Left lung (tissue), 10 donors: ENCODE measurements around the gene MYLK3. TPM values are rescaled to one million over a fixed set of nuclear protein-coding genes. Genes with fewer than 3 reads are reported as not detected.

Experiments
- ATAC-seq: fragments of 200-7000 bp; cut with Tn5 transposase; one replicate; pipeline ENCODE4 v1.9.1; 2020; ENCODE audit warnings: moderate library complexity
- DNase-seq, 4 donors: peaks; one replicate each; pipeline ENCODE4 v3.0.0-alpha.2; 2013 to 2020
- H3K27ac ChIP-seq, 2 donors: fragments of 200-600 bp; sonication (generic) in 1 of 2; one replicate each; pipeline versions ENCODE4 v1.5.0 to v1.8.0; 2020 to 2021
- H3K27me3 ChIP-seq, 2 donors: fragments of 200-600 bp; sonication (generic) in 1 of 2; one replicate each; pipeline versions ENCODE4 v1.5.0 to v1.8.0; 2020 to 2021
- H3K36me3 ChIP-seq, 2 donors: fragments of 200-600 bp; sonication (generic) in 1 of 2; one replicate each; pipeline versions ENCODE4 v1.5.0 to v1.8.0; 2020 to 2021
- H3K4me1 ChIP-seq, 2 donors: fragments of 200-600 bp; one replicate each; pipeline ENCODE4 v1.8.0; 2021
- H3K4me3 ChIP-seq, 2 donors: fragments of 200-600 bp; sonication (generic) in 1 of 2; one replicate each; pipeline versions ENCODE4 v1.5.0 to v1.8.0; 2020 to 2021; ENCODE audit warnings: mild to moderate bottlenecking in 1 of 2
- H3K9me3 ChIP-seq, 2 donors: fragments of 200-600 bp; sonication (generic) in 1 of 2; one replicate each; pipeline versions ENCODE4 v1.5.0 to v1.8.0; 2020 to 2021
- intact Hi-C, 2 donors: fragments of 100-400 bp; cut with DNase I; formaldehyde crosslinking; loops; one replicate each; pipeline versions ENCODE4 v1.11.2 to v1.14.2; 2022
- polyA plus RNA-seq, 6 donors: library from polyadenylated mRNA; unstranded; fragments of 120-200 nt; gene quantifications; one replicate each; pipeline ENCODE4 v1.2.1, GENCODE V29; 2013; ENCODE audit not compliant: insufficient read length in 6 of 6
- total RNA-seq, 2 donors: library from RNA; stranded (reverse); fragmentation: NEBNext Ultra II Directional; extraction: Animal tissue kit (Norgen Biotek cat#: 25700); gene quantifications; one replicate each; pipeline ENCODE4 v1.2.1, GENCODE V29; 2021
- TF ChIP-seq, protein P1 (sequence below), 2 donors: fragments of 200-600 bp; sonication (generic) in 1 of 2; IDR thresholded peaks; one replicate each; pipeline versions ENCODE4 v1.5.0 to v1.8.0; 2021; ENCODE audit warnings: antibody characterized with exemption in 2 of 2
- donor health status: DM: no; HTN: yes; CAD: no.
- donor health status: DM: no; HTN: no; CAD: no.

Gene MYLK3
- total and polyA plus RNA-seq, 8 donors, result 0.03 to 1.2 (median 0.58) TPM

DNA sequence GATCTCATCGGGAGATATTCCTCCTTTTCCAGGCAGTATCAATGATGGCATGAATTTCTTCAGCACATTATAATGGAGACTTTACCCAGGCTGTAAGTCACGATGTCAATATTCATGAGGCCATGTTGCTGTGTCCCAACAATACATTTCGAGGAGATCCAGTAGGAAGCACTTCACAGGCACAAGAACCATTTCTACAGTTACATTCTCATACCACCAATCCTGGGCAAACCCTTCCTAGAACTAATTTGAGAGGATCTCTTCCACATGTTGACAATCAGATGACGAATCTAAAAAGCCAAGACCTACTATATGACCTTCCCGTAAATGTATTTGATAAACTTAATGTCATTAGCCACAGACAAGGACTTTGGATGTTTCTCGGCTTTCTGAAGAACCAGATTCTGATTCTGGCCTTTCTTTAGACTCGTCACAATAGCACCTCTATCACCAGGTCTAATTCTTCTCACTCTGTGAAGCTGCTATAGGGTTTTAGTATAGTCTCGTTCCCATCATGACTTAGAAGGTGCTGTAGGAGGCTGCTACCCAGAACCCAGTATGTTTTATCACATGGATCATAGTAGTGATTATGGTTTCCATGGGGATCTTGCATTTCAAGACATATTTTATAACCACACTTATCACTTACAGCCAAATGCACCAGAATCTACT is 42.6 kb upstream of the MYLK3 start:
- Histone ChIP-seq H3K27me3 (no peaks in the 10 kb centered on the region), H3K36me3 (no peaks in the 10 kb centered on the region), H3K27ac (no peak overlapping the region), H3K4me1 (peaks cover 0 to 12% of the 10 kb centered on the region in 2 donors), H3K9me3 (peaks cover 0 to 24% of the 10 kb centered on the region in 2 donors), H3K4me3 (peak overlapping the region in 1 of 2 donors; percentile 54)
- TF ChIP-seq, protein P1, sequence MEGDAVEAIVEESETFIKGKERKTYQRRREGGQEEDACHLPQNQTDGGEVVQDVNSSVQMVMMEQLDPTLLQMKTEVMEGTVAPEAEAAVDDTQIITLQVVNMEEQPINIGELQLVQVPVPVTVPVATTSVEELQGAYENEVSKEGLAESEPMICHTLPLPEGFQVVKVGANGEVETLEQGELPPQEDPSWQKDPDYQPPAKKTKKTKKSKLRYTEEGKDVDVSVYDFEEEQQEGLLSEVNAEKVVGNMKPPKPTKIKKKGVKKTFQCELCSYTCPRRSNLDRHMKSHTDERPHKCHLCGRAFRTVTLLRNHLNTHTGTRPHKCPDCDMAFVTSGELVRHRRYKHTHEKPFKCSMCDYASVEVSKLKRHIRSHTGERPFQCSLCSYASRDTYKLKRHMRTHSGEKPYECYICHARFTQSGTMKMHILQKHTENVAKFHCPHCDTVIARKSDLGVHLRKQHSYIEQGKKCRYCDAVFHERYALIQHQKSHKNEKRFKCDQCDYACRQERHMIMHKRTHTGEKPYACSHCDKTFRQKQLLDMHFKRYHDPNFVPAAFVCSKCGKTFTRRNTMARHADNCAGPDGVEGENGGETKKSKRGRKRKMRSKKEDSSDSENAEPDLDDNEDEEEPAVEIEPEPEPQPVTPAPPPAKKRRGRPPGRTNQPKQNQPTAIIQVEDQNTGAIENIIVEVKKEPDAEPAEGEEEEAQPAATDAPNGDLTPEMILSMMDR (IDR thresholded peaks at IDR 0.05), result no peak
- intact Hi-C loops, result no loop called here
- no peak for ATAC-seq
- no peak for DNase-seq

DNA sequence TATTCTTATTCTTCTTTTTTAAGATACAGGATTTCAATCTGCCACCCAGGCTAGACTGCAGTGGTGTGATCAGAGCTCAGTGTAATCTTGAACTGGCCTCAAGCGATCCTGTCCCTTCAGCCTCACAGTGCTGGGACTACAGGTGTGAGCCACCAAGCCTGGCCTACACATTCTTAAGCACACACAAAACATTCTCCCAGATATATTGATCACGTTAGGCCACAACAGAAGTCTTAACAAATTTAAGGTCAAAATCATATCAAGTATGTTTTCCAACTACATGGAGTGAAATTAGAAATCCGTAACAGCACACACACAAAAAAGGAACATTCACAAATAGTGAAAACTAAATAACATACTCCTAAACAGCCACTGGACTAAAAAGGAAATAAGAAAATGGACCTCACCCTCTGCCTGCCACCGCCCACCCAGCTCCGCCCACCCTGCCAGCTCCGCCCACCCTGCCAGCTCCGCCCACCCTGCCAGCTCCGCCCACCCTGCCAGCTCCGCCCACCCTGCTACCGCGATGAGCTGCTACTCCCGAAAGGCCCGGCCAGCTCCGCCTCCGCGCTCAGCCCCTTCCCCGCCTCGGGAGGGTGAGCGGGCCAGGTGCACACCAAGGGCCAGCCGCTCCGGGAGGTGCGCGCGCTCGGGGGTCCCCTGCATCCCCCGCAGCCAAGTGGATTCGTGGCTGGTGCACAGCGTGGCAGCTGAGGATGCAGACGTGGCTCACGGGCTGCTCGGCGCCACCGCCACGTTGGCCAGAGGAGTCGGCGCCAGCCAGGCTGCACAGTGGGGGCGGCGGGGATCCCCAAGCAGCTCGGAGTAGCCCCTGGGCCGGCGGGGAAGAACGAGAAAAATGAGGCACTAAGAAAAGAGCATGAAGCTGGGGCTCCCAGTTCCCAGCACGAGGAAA is 41.6 kb upstream of the MYLK3 start:
- Histone ChIP-seq H3K9me3 (peaks cover 0 to 20% of the 10 kb centered on the region in 2 donors), H3K36me3 (no peaks in the 10 kb centered on the region), H3K4me1 (peaks cover 0 to 12% of the 10 kb centered on the region in 2 donors), H3K27ac (peak overlapping the region in 1 of 2 donors; percentile 29), H3K27me3 (no peaks in the 10 kb centered on the region), H3K4me3 (peak overlapping the region; percentile 52 to 54)
- TF ChIP-seq, protein P1 (IDR thresholded peaks at IDR 0.05), result no peak
- peak in 3 of 4 donors; percentile 46 to 95 (median 89) for DNase-seq
- peak; percentile 99 for ATAC-seq
- intact Hi-C loops, result no loop called here

DNA sequence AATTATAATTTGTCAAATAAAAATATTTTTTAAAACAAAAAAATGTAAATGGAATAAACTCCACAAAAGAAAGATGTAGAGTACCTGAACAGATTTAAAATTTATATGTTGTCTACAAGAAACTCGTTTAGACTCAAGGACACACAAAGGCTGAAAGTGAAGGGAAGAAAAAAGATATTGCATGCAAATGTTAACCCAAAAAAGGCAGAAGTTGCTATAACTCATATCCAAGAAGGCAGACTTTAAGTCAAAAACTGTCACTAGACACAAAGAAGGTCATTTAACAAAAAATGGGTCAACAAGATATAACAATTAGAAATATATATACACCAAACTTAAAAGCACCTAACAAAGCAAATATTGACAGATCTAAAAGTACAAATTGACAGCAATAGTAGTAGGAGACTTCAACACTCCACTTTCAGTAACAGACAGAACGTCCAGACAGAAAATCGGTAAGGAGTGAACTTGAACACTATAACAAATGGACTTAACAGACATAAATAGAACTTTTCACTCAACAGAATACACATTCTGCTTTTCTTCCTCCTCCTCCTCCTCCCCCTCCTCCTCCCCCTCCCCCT is 40.8 kb upstream of the MYLK3 start:
- peaks cover 0 to 12% of the 10 kb centered on the region in 2 donors for H3K4me1 ChIP-seq
- DNase-seq (no peak), ATAC-seq (peak; percentile 3)
- H3K36me3 ChIP-seq, result no peaks in the 10 kb centered on the region
- no peak overlapping the region for H3K4me3 ChIP-seq
- TF ChIP-seq, protein P1 (IDR thresholded peaks at IDR 0.05), result no peak
- peaks cover 0 to 12% of the 10 kb centered on the region in 2 donors for H3K9me3 ChIP-seq
- no peaks in the 10 kb centered on the region for H3K27me3 ChIP-seq
- intact Hi-C loops, result no loop called here
- H3K27ac ChIP-seq, result no peak overlapping the region

DNA sequence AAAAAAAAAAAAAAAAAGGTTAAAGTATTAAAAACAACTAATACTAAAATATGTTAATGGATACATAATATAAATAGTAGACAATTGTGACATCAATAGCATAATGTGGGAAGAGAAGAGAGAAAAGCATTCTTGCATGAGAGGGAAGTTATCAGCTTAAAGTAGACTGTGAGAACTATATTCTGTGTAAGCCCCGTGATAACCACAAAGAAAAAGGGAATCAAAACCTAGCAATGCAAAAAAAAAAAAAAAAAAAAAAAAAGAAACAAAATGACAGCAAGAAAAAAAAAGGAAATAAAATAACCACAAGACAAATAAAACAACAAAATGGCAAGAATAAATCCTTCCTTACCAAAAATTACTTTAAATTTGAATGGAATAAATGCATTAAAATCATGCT is 39.8 kb upstream of the MYLK3 start:
- no peaks in the 10 kb centered on the region for H3K36me3 ChIP-seq
- no peaks in the 10 kb centered on the region for H3K27me3 ChIP-seq
- ATAC-seq (no peak), DNase-seq (no peak)
- intact Hi-C loops, result no loop called here
- H3K4me1 ChIP-seq, result peaks cover 0 to 12% of the 10 kb centered on the region in 2 donors
- TF ChIP-seq, protein P1 (IDR thresholded peaks at IDR 0.05), result no peak
- H3K4me3 ChIP-seq, result no peak overlapping the region
- H3K9me3 ChIP-seq, result peaks cover 0 to 6% of the 10 kb centered on the region in 2 donors
- H3K27ac ChIP-seq, result no peak overlapping the region
